Gastrocnemius medialis (tissue), 4 donors: ENCODE measurements around the gene C4BPB.

Source experiments
- POLR2A ChIP-seq, 2 donors: fragments of 450-650 bp; IDR thresholded peaks; one replicate each; pipeline ENCODE4 v1.6.1; 2017; ENCODE audit warnings: antibody characterized with exemption in 2 of 2, mild to moderate bottlenecking in 2 of 2, moderate library complexity in 2 of 2
- TF ChIP-seq, protein P1 (sequence below), 5 experiments: fragments of 450-650 bp in 3 of 5; fragments of 200-600 bp in 2 of 5; sonication (generic) in 2 of 5; IDR thresholded peaks in 4 of 5; conservative IDR thresholded peaks in 1 of 5; 1 replicate in 4 of 5; 2 replicates in 1 of 5; pipeline ENCODE4 v1.5.1; 2016 to 2019; ENCODE audit warnings: antibody characterized with exemption in 5 of 5, mild to moderate bottlenecking in 3 of 5, moderate library complexity in 3 of 5

GRCh38 chr1:207054491-207054890 is 34.2 kb upstream of the C4BPB start:
- TF ChIP-seq, protein P1, sequence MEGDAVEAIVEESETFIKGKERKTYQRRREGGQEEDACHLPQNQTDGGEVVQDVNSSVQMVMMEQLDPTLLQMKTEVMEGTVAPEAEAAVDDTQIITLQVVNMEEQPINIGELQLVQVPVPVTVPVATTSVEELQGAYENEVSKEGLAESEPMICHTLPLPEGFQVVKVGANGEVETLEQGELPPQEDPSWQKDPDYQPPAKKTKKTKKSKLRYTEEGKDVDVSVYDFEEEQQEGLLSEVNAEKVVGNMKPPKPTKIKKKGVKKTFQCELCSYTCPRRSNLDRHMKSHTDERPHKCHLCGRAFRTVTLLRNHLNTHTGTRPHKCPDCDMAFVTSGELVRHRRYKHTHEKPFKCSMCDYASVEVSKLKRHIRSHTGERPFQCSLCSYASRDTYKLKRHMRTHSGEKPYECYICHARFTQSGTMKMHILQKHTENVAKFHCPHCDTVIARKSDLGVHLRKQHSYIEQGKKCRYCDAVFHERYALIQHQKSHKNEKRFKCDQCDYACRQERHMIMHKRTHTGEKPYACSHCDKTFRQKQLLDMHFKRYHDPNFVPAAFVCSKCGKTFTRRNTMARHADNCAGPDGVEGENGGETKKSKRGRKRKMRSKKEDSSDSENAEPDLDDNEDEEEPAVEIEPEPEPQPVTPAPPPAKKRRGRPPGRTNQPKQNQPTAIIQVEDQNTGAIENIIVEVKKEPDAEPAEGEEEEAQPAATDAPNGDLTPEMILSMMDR (IDR thresholded peaks at IDR 0.05 in 4 of 5, conservative IDR thresholded peaks at IDR 0.05 in 1 of 5): no peak
- TF ChIP-seq POLR2A (IDR thresholded peaks at IDR 0.05): no peak
